ENCODE results near the gene CFAP74. TPM values are rescaled to one million over a fixed set of nuclear protein-coding genes. Genes with fewer than 3 reads are reported as not detected.

Gene CFAP74
- total RNA-seq, 1 experiment from 2014 or later, result 0.28 TPM

GRCh38 chr1:2028870-2029560 is 25.4 kb upstream of the CFAP74 start:
- Histone ChIP-seq H3K79me2 (ENCODE audit: insufficient read depth, low read length) (no peaks in the 10 kb centered on the region), H2BK120ac (ENCODE audit: low read depth, low read length, poor library complexity, severe bottlenecking) (no peak overlapping the region), H3K4me1 (ENCODE audit: insufficient read depth, low read length) (no peaks in the 10 kb centered on the region), H2BK15ac (ENCODE audit: low read depth, low read length) (no peak overlapping the region), H3K9me3 (ENCODE audit: control insufficient read depth, low read depth, low read length) (no peaks in the 10 kb centered on the region), H3K27me3 (ENCODE audit: insufficient read depth, low read length) (no peaks in the 10 kb centered on the region), H3K56ac (ENCODE audit: insufficient read length, low read depth, low read length) (no peak overlapping the region), H3K4ac (ENCODE audit: low read depth, low read length) (no peak overlapping the region), H3K27ac (ENCODE audit: insufficient read length, low read depth, low read length) (no peak overlapping the region), H3K4me2 (ENCODE audit: insufficient read depth, insufficient read length, low read length) (no peak overlapping the region), H2BK5ac (ENCODE audit: insufficient read length, low read length) (no peak overlapping the region), H3K79me1 (ENCODE audit: insufficient read depth, low read depth, low read length, poor library complexity, severe bottlenecking) (no peaks in the 10 kb centered on the region), H2BK20ac (ENCODE audit: low read depth, low read length, poor library complexity, severe bottlenecking) (no peak overlapping the region), H4K20me1 (ENCODE audit: control insufficient read depth, insufficient read depth, insufficient read length) (no peaks in the 10 kb centered on the region), H2AK5ac (ENCODE audit: insufficient read length, low read length) (no peak overlapping the region), H3K23ac (ENCODE audit: insufficient read length, low read depth, low read length) (no peak overlapping the region), H2AFZ (ENCODE audit: low read length) (no peak overlapping the region), H3K14ac (ENCODE audit: insufficient read depth, low read length) (no peak overlapping the region), H2BK12ac (ENCODE audit: insufficient read length, low read depth, low read length) (no peak overlapping the region), H3K18ac (ENCODE audit: insufficient read length, low read depth, low read length) (no peak overlapping the region), H4K8ac (replicated peaks; ENCODE audit: insufficient read length, low read depth, low read length) (no peak overlapping the region), H4K91ac (ENCODE audit: insufficient read length, low read depth, low read length) (no peak overlapping the region), H3K23me2 (ENCODE audit: insufficient read length, low read depth, low read length, poor library complexity, severe bottlenecking) (no peaks in the 10 kb centered on the region), H3T11ph (ENCODE audit: low read length) (no peak overlapping the region), H4K5ac (ENCODE audit: insufficient read length, low read depth, low read length) (no peak overlapping the region), H3K9ac (ENCODE audit: extremely low read depth, insufficient read length, low read length) (no peak overlapping the region)
- no peak for DNase-seq
- no CpG with 5 or more reads among the region's 26 CpGs for WGBS (ENCODE audit: extremely low coverage, insufficient read length, low lambda C conversion rate)
- Mint-ChIP-seq H3K4me3 (no peak overlapping the region), H3K27me3 (ENCODE audit: low read depth) (no peaks in the 10 kb centered on the region), H3K4me1 (peaks cover 0 to 9% of the 10 kb centered on the region in 2 experiments; a peak in 2 of 4 replicates), H3K36me3 (ENCODE audit: insufficient read depth in 1 of 3, low read depth in 3 of 3) (no peaks in the 10 kb centered on the region), H3K9me3 (no peaks in the 10 kb centered on the region), H3K27ac (no peak overlapping the region)
- no peak for TF ChIP-seq CTCF (conservative IDR thresholded peaks at IDR 0.05)
